ENCODE data around the gene GABRA5. TPM values are rescaled to one million over a fixed set of nuclear protein-coding genes. Genes with fewer than 3 reads are reported as not detected.
"Not testable (repeated sequence)": the region's sequence is repeated elsewhere in the genome, so short reads cannot be mapped to it uniquely, and the experiment has no call there.

GABRA5 gene
- total and polyA plus RNA-seq, 2 of the 8 experiments (the other 6 are each of a cell fraction or from before 2014, with no cell fraction given), result 15.0 to 29.6 TPM

- TF ChIP-seq ATF2 (IDR thresholded peaks at IDR 0.05; ENCODE audit: low read length) (no peak), POU5F1 (IDR thresholded peaks at IDR 0.05; ENCODE audit: low read depth, low read length) (no peak), SRF (IDR thresholded peaks at IDR 0.05; ENCODE audit: low read depth, low read length) (no peak), CEBPB (IDR thresholded peaks at IDR 0.05; ENCODE audit: low read depth, low read length) (no peak), CTBP2 (IDR thresholded peaks at IDR 0.05; ENCODE audit: borderline replicate concordance, insufficient read depth, insufficient read length, low read length) (no peak)
These were observed 27.3 kb downstream of the GABRA5 start (continued) for GRCh38 chr15:26894181-26894580.

- H2BK5ac ChIP-seq (ENCODE audit: low read depth, low read length); H3K9me3 ChIP-seq (ENCODE audit: insufficient read depth in 2 of 2, low read depth in 1 of 2, low read length in 1 of 2); H3K23me2 ChIP-seq (ENCODE audit: low read depth, low read length); DNase-seq (ENCODE audit: low read depth in 1 of 2, low spot score in 2 of 2); H4K8ac ChIP-seq (ENCODE audit: extremely low read depth, insufficient read depth, low read length); H3K14ac ChIP-seq (ENCODE audit: insufficient read length); H2AK5ac ChIP-seq (ENCODE audit: low read depth, low read length); H2BK120ac ChIP-seq (replicated peaks; ENCODE audit: low read depth, low read length); H2BK12ac ChIP-seq (ENCODE audit: low read depth, low read length); H3K9ac ChIP-seq (replicated peaks in 1 of 4; ENCODE audit: extremely low read depth in 1 of 4, low read depth in 3 of 4, low read length in 3 of 4); FAIRE-seq; H3K4me1 ChIP-seq (replicated peaks in 1 of 4; ENCODE audit: control insufficient read depth in 3 of 4, insufficient read depth in 4 of 4, low read length in 3 of 4); H4K5ac ChIP-seq (ENCODE audit: insufficient read length, low read depth, low read length); H3K56ac ChIP-seq (replicated peaks; ENCODE audit: insufficient read length, low read depth, low read length); H3K79me1 ChIP-seq (ENCODE audit: low read depth, low read length); H3K4me3 ChIP-seq (ENCODE audit: extremely low read depth in 1 of 4, insufficient read depth in 2 of 4, low read depth in 3 of 4, low read length in 4 of 4); POLR2A ChIA-PET (ENCODE audit: partially characterized antibody); H4K91ac ChIP-seq (replicated peaks; ENCODE audit: insufficient read length, low read length); H3K27me3 ChIP-seq (replicated peaks in 1 of 4; ENCODE audit: control insufficient read depth in 3 of 4, extremely low read depth in 1 of 4, insufficient read depth in 3 of 4, low read length in 3 of 4); H2BK15ac ChIP-seq (ENCODE audit: low read length); H2AFZ ChIP-seq (ENCODE audit: low read length); H2BK20ac ChIP-seq (ENCODE audit: low read length); H3K18ac ChIP-seq (ENCODE audit: extremely low read depth, low read length); H3K4ac ChIP-seq (replicated peaks; ENCODE audit: insufficient read length, low read depth, low read length); H3K23ac ChIP-seq (ENCODE audit: insufficient read length); H3K27ac ChIP-seq (ENCODE audit: low read depth, low read length); H3K4me2 ChIP-seq (ENCODE audit: insufficient read depth in 1 of 2, low read depth in 2 of 2, low read length in 2 of 2); H3K36me3 ChIP-seq (ENCODE audit: control insufficient read depth in 2 of 4, insufficient read depth in 4 of 4, low read length in 3 of 4); H3K79me2 ChIP-seq (ENCODE audit: control insufficient read depth in 1 of 2, insufficient read depth in 2 of 2, low read length in 2 of 2); H4K20me1 ChIP-seq (replicated peaks in 1 of 2; ENCODE audit: control insufficient read depth in 1 of 2, insufficient read depth in 2 of 2, low read length in 2 of 2): not testable (repeated sequence)
- 96% methylated on average over 16 of the region's 19 CpGs; no CpG with 5 or more reads in 1 of the 2 experiments for WGBS, 2 experiments (ENCODE audit: extremely low coverage in 1 of 2, insufficient coverage in 1 of 2, insufficient read length in 1 of 2, insufficient replicate concordance in 2 of 2, low coverage in 1 of 2, low lambda C conversion rate in 2 of 2, missing lambda C conversion rate in 1 of 2)
- CTCF ChIA-PET (ENCODE audit: partially characterized antibody), result interaction anchor here (0.6 to 1.5 kb wide), 2 partner anchors 78 to 79 kb away, joined by 3 to 6 read pairs; no protein-coding TSS in a partner anchor
These were observed 28.5 kb downstream of the GABRA5 start for GRCh38 chr15:26895346-26895745.

Measured in H1 (cell line).